ENCODE measurements around the gene SRXN1.

Gene SRXN1

GRCh38 chr20:615514-615913, 37.5 kb downstream of the SRXN1 start:
- peaks cover 36% of the 10 kb centered on the region for H3K4me1 Mint-ChIP-seq
- peaks cover 15% of the 10 kb centered on the region for H3K36me3 Mint-ChIP-seq (ENCODE audit: low read depth)
- peaks cover 27% of the 10 kb centered on the region for H3K9me3 Mint-ChIP-seq
- H3K27ac Mint-ChIP-seq, result no peak overlapping the region
- no peak overlapping the region for H3K4me3 Mint-ChIP-seq
- TF ChIP-seq, protein P1, sequence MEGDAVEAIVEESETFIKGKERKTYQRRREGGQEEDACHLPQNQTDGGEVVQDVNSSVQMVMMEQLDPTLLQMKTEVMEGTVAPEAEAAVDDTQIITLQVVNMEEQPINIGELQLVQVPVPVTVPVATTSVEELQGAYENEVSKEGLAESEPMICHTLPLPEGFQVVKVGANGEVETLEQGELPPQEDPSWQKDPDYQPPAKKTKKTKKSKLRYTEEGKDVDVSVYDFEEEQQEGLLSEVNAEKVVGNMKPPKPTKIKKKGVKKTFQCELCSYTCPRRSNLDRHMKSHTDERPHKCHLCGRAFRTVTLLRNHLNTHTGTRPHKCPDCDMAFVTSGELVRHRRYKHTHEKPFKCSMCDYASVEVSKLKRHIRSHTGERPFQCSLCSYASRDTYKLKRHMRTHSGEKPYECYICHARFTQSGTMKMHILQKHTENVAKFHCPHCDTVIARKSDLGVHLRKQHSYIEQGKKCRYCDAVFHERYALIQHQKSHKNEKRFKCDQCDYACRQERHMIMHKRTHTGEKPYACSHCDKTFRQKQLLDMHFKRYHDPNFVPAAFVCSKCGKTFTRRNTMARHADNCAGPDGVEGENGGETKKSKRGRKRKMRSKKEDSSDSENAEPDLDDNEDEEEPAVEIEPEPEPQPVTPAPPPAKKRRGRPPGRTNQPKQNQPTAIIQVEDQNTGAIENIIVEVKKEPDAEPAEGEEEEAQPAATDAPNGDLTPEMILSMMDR (IDR thresholded peaks at IDR 0.05), result no peak
- DNase-seq, result no peak
- H3K27me3 Mint-ChIP-seq (ENCODE audit: low read depth, poor library complexity), result peaks cover 30% of the 10 kb centered on the region

GRCh38 chr20:611843-612185, 41.2 kb downstream of the SRXN1 start:
- Mint-ChIP-seq H3K27ac (no peak overlapping the region), H3K36me3 (ENCODE audit: low read depth) (no peaks in the 10 kb centered on the region), H3K27me3 (ENCODE audit: low read depth, poor library complexity) (peaks cover 46% of the 10 kb centered on the region), H3K9me3 (peaks cover 3% of the 10 kb centered on the region), H3K4me1 (peaks cover 43% of the 10 kb centered on the region), H3K4me3 (peak overlapping the region; percentile 52)
- TF ChIP-seq, protein P1 (IDR thresholded peaks at IDR 0.05), result no peak
- DNase-seq, result peak; percentile 54

DNA sequence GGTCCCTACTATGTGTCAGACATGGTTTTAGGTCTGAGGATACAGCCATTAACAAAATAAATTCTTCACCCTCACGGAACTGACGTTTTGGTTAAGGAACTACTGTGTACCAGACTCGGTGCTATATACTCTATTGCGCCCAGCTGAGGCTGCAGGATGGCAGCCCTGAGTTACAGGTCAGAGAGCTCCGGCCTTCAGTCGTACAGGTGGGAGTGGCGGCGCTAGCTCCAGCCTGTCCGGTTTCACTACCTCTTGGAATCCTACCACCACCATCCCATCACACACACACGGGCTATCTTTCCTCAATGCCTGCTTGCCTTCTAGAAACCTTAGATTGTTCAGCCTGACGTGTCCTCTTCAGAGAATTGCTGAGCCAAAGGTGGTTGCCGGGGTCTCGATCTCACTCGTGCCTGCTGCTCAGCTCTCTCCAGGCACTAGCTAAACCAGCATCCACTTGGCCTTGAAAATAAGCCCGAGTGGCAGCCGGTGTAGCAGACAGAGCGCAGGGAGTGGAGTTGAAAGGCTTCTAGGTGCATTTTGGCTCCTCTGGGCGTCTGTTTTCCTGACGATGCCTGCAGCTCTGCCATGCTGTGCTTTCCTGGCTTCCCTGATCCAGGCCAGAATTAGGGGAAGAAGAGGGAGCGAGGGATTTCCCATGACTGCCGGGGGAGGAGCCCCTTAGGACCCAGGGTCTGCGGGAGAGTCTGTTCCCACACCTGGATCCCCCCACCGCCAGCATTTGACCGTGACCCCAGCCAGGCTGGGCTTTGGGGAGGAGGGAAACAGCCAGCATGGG, 41.8 kb downstream of the SRXN1 start:
- Mint-ChIP-seq H3K27me3 (ENCODE audit: low read depth, poor library complexity) (peaks cover 46% of the 10 kb centered on the region), H3K9me3 (no peaks in the 10 kb centered on the region), H3K36me3 (ENCODE audit: low read depth) (no peaks in the 10 kb centered on the region), H3K4me3 (peak overlapping the region; percentile 65), H3K27ac (peak overlapping the region; percentile 23), H3K4me1 (peaks cover 45% of the 10 kb centered on the region)
- DNase-seq, result no peak
- TF ChIP-seq, protein P1 (IDR thresholded peaks at IDR 0.05), result no peak

- H3K4me1 Mint-ChIP-seq, result peaks cover 54% of the 10 kb centered on the region
- H3K9me3 Mint-ChIP-seq, result no peaks in the 10 kb centered on the region
- H3K27me3 Mint-ChIP-seq (ENCODE audit: low read depth, poor library complexity), result peaks cover 48% of the 10 kb centered on the region
- H3K4me3 Mint-ChIP-seq, result peak within 1 kb of the TSS; percentile 79
- no peak within 1 kb of the TSS for H3K27ac Mint-ChIP-seq
- TF ChIP-seq, protein P1 (IDR thresholded peaks at IDR 0.05), result no peak
- H3K36me3 Mint-ChIP-seq (ENCODE audit: low read depth), result no peaks in the 10 kb centered on the region
- DNase-seq, result peak; percentile 77
Measured at GRCh38 chr20:610130-611046, 42.6 kb downstream of the SRXN1 start, which contains the start of gene TCF15. Gene TCF15 (minus strand): TSS chr20:610309. CDS start chr20:610237, 72 bp downstream.

DNA sequence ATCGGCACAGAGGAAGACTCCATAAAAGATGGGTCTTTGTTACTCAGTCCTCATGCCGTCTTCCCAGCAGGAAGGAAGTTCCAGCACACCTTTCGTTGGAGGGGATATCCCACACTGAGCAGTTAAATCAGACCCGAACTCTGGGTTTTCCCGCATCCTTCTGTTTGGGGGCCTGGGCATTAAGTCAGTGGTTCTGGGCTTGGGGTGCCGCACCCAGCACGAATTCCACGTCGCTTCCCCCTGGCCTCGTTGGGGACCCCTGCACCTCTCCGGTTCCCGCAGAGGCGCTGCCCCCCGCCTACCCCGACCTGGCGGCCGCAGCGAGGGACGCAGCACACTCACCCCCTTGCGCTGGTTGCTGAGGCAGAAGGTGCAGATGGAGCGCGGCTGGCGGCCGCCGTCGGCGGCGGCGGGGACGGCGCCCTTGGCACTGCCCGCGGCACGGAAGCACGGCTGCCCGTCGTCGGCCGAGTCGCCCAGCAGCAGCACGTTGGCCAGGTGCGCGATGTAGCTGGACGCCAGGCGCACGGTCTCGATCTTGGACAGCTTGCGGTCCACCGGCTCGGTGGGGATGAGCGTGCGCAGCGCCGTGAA, 43.5 kb downstream of the SRXN1 start:
- Mint-ChIP-seq H3K36me3 (ENCODE audit: low read depth) (no peaks in the 10 kb centered on the region), H3K27me3 (ENCODE audit: low read depth, poor library complexity) (peaks cover 43% of the 10 kb centered on the region), H3K4me3 (peak overlapping the region; percentile 79)

More for the DNA sequence above, 43.5 kb downstream of the SRXN1 start:
- TF ChIP-seq, protein P1 (IDR thresholded peaks at IDR 0.05), result no peak
- no peak for DNase-seq
- Mint-ChIP-seq H3K27ac (no peak overlapping the region), H3K4me1 (peaks cover 63% of the 10 kb centered on the region), H3K9me3 (no peaks in the 10 kb centered on the region)
